Measurements from ENCODE around the gene DRC3. TPM values are rescaled to one million over a fixed set of nuclear protein-coding genes. Genes with fewer than 3 reads are reported as not detected.

DRC3 gene, protein sequence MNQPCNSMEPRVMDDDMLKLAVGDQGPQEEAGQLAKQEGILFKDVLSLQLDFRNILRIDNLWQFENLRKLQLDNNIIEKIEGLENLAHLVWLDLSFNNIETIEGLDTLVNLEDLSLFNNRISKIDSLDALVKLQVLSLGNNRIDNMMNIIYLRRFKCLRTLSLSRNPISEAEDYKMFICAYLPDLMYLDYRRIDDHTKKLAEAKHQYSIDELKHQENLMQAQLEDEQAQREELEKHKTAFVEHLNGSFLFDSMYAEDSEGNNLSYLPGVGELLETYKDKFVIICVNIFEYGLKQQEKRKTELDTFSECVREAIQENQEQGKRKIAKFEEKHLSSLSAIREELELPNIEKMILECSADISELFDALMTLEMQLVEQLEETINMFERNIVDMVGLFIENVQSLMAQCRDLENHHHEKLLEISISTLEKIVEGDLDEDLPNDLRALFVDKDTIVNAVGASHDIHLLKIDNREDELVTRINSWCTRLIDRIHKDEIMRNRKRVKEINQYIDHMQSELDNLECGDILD
- 1 to 10 TPM; 1.1 to 2.6 (median 2.0) TPM for total RNA-seq
- polyA plus RNA-seq: 1 to 10 TPM in 1 of 2 donors, under 1 TPM in 1; 0.55 to 3.0 TPM
- long read RNA-seq, donor 1, partial matches to known transcripts: 0 of 12 reads
- long read RNA-seq, donor 1, other reads (novel, unspliced or antisense): 12 of 12 reads
- long read RNA-seq, donor 2, partial matches to known transcripts: 0 of 16 reads
- long read RNA-seq, donor 2, other reads (novel, unspliced or antisense): 16 of 16 reads
- long read RNA-seq, donor 3, partial matches to known transcripts: 0 of 43 reads
- long read RNA-seq, donor 3, other reads (novel, unspliced or antisense): 43 of 43 reads

DNA sequence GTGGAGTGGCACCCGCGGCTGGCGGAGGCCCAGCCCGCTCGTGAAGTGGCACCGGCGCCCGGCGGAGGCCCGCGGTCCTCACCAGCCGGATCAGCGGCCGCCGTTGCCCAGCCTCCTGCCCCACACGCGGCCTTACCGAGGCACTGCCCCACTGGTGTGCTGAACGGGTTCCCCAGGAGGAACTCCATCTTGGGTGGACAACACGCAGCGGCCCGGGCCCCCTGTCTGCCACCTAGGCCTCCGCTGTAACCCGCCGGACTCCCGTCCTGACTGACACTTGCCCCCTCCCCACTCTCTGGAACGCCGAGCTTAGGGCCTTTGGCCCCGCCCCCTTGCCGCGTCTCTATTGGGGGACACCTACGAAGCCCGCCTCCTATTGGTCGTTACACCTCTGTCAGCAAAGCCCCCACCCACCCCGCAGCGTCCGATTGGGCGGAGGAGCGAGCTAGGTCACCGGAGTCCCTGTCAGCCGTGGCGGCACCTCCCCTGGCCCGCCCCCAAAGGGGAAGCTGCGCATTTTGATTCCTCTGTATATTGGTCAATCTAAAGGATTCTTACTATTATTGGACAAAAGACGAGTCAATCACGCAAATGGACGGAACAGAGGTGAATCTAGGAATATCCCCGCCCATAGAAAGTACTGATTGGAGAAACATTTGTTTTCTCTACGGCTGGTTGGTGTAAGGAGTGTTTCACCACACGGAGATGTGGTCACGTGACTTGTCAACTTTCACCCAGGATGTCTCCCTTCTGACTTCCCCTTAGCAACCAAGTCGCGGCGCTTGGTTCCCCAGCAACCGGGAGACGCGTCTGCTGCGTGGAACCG lies at the start of gene DRC3, which contains the start of gene TOM1L2:
Gene DRC3, plus strand, starts transcription at position 737 of the 826 bp plus-strand sequence. CDS start 4,737 bp downstream, outside the sequence.
Gene TOM1L2, minus strand, starts transcription at position 275 of the 826 bp plus-strand sequence. Its CDS starts 87 bp downstream, at position 188.
- no peaks in the 10 kb centered on the region for H3K36me3 ChIP-seq
- no peaks in the 10 kb centered on the region for H3K9me3 ChIP-seq
- DNase-seq (peak; percentile 100), ATAC-seq (peak; percentile 96 to 98 (median 98))
- TF ChIP-seq, protein P1, sequence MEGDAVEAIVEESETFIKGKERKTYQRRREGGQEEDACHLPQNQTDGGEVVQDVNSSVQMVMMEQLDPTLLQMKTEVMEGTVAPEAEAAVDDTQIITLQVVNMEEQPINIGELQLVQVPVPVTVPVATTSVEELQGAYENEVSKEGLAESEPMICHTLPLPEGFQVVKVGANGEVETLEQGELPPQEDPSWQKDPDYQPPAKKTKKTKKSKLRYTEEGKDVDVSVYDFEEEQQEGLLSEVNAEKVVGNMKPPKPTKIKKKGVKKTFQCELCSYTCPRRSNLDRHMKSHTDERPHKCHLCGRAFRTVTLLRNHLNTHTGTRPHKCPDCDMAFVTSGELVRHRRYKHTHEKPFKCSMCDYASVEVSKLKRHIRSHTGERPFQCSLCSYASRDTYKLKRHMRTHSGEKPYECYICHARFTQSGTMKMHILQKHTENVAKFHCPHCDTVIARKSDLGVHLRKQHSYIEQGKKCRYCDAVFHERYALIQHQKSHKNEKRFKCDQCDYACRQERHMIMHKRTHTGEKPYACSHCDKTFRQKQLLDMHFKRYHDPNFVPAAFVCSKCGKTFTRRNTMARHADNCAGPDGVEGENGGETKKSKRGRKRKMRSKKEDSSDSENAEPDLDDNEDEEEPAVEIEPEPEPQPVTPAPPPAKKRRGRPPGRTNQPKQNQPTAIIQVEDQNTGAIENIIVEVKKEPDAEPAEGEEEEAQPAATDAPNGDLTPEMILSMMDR (IDR thresholded peaks at IDR 0.05): peak in 7 of 9 donors; percentile 15 to 51 (median 37)
- intact Hi-C loops (cut with DNase I): loop anchor here in 8 of 10 donors (5.0 to 10.0 kb wide), 9 partner anchors 40 to 95 kb away; partner anchors contain the start of genes ATPAF2 (in 3 of the 8) and GID4 (in 3 of the 8)
- peak within 1 kb of the TSS; percentile 73 to 97 (median 94) for H3K4me3 ChIP-seq
- H3K4me1 ChIP-seq: peaks cover under 1 to 54% (median 29%) of the 10 kb centered on the region in 9 donors
- peak within 1 kb of the TSS; percentile 79 to 96 (median 94) for H3K27ac ChIP-seq
- WGBS, 2 donors: 0 to 1% methylated on average over 59 of the region's 59 CpGs
- no peaks in the 10 kb centered on the region for H3K27me3 ChIP-seq

DNA sequence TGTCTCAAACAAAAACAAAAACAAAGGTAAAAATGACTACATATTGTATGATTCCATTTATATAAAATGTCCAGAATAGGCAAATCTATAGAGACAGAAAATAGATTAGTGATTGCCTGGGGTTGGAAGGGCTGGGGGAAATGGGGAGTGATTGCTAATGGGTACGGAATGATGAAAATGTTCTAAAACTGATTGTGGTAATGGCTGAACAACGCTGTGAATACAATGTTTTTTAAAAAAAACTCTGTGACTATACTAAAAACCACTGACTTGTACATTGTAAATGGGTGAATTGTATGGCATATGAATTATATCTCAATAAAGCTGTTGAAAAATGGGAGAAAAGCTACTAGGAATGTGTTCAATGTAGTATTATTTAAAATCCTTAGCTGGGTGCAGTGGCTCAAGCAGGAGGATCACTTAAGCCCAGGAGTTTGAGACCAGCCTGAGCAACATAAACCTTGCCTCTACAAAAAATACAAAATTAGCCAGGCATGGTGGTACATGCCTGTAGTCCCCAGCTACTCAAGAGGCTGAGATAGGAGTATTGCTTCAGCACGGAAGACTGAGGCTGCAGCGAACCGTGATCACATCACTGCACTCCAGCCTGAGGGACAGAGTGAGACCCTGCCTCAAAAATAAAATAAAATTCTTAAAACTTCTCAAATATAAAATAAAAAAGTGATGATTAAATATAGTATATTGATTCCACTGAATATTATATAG lies 48.4 kb upstream of the DRC3 start:
- ATAC-seq: no peak
- Histone ChIP-seq H3K27ac (peak overlapping the region in 5 of 10 donors; percentile 7 to 87 (median 74)), H3K9me3 (no peaks in the 10 kb centered on the region), H3K4me3 (no peak overlapping the region), H3K36me3 (no peaks in the 10 kb centered on the region), H3K4me1 (peaks cover 19 to 86% (median 77%) of the 10 kb centered on the region in 9 donors), H3K27me3 (no peaks in the 10 kb centered on the region)
- no peak for DNase-seq
- TF ChIP-seq, protein P1 (IDR thresholded peaks at IDR 0.05): no peak
- 92 to 94% methylated on average over 5 of the region's 5 CpGs for WGBS, 2 donors
- intact Hi-C loops (cut with DNase I): loop anchor here in 5 of 10 donors (5.0 kb wide), 5 partner anchors 37 to 113 kb away; partner anchors contain the start of genes DRC3 (in 2 of the 5), TOM1L2 (in 2 of the 5), ATPAF2 (in 1 of the 5) and GID4 (in 1 of the 5)

DNA sequence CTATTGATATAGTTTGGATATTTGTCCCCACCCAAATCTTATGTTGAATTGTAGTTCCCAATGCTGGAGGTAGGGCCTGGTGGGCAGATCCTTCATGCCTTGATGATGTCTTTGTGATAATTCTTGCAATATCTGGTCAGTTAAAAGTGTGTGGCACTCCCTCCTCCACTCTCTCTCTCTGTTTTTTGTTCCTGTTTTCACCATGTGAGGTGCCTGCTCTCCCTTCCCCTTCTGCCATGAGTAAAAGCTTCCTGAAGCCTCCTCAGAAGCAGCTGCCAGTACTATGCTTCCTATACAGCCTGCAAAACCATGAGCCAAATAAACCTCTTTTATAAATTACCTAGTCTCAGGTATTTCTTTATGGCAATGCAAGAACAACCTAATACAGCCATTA lies 47.8 kb upstream of the DRC3 start:
- H3K27me3 ChIP-seq: no peaks in the 10 kb centered on the region
- peak overlapping the region in 3 of 10 donors; percentile 7 to 87 (median 11) for H3K27ac ChIP-seq
- DNase-seq: no peak
- no peaks in the 10 kb centered on the region for H3K9me3 ChIP-seq
- intact Hi-C loops (cut with DNase I): loop anchor here in 6 of 10 donors (5.0 kb wide), 5 partner anchors 38 to 112 kb away; partner anchors contain the start of genes DRC3 (in 3 of the 6), TOM1L2 (in 3 of the 6), ATPAF2 (in 1 of the 6) and GID4 (in 1 of the 6)
- no peak overlapping the region for H3K4me3 ChIP-seq
- peaks cover 19 to 86% (median 77%) of the 10 kb centered on the region in 9 donors for H3K4me1 ChIP-seq
- no peaks in the 10 kb centered on the region for H3K36me3 ChIP-seq
- no peak for ATAC-seq
- TF ChIP-seq, protein P1 (IDR thresholded peaks at IDR 0.05): no peak

Data from heart right ventricle (tissue), 16 donors.